ENCODE data around the gene KIRREL1.

KIRREL1 gene

GRCh38 chr1:158140764-158141192 lies 147.3 kb downstream of the KIRREL1 start:
- no peak for DNase-seq (ENCODE audit: low read depth)
- no peak for TF ChIP-seq CTCF (IDR thresholded peaks at IDR 0.05; ENCODE audit: insufficient read depth, low read depth, low read length, missing control alignments)
- H3K4me3 ChIP-seq (ENCODE audit: low read depth, low read length), result no peak overlapping the region

GRCh38 chr1:158145173-158145719 lies 151.8 kb downstream of the KIRREL1 start:
- TF ChIP-seq CTCF (IDR thresholded peaks at IDR 0.05; ENCODE audit: insufficient read depth, low read depth, low read length, missing control alignments), result no peak
- no peak for DNase-seq (ENCODE audit: low read depth)
- no peak overlapping the region for H3K4me3 ChIP-seq (ENCODE audit: low read depth, low read length)

- TF ChIP-seq CTCF (IDR thresholded peaks at IDR 0.05; ENCODE audit: insufficient read depth, low read depth, low read length, missing control alignments), result no peak
- no peak for DNase-seq (ENCODE audit: low read depth)
- H3K4me3 ChIP-seq (ENCODE audit: low read depth, low read length), result no peak overlapping the region
These were observed 152.7 kb downstream of the KIRREL1 start for GRCh38 chr1:158146165-158146564.

- no peak overlapping the region for H3K4me3 ChIP-seq (ENCODE audit: low read depth, low read length)
- TF ChIP-seq CTCF (IDR thresholded peaks at IDR 0.05; ENCODE audit: insufficient read depth, low read depth, low read length, missing control alignments), result no peak
- DNase-seq (ENCODE audit: low read depth), result no peak
These were observed 153.3 kb downstream of the KIRREL1 start for GRCh38 chr1:158146739-158147138.

- H3K4me3 ChIP-seq (ENCODE audit: low read depth, low read length), result no peak overlapping the region
- DNase-seq (ENCODE audit: low read depth), result no peak
- no peak for TF ChIP-seq CTCF (IDR thresholded peaks at IDR 0.05; ENCODE audit: insufficient read depth, low read depth, low read length, missing control alignments)
These were observed 154.0 kb downstream of the KIRREL1 start for GRCh38 chr1:158147401-158147800.

- no peak for DNase-seq (ENCODE audit: low read depth)
- TF ChIP-seq CTCF (IDR thresholded peaks at IDR 0.05; ENCODE audit: insufficient read depth, low read depth, low read length, missing control alignments), result no peak
- H3K4me3 ChIP-seq (ENCODE audit: low read depth, low read length), result no peak overlapping the region
These were observed 154.4 kb downstream of the KIRREL1 start for GRCh38 chr1:158147869-158148268.

GRCh38 chr1:158148468-158148867 lies 155.0 kb downstream of the KIRREL1 start:
- no peak overlapping the region for H3K4me3 ChIP-seq (ENCODE audit: low read depth, low read length)
- DNase-seq (ENCODE audit: low read depth), result no peak
- no peak for TF ChIP-seq CTCF (IDR thresholded peaks at IDR 0.05; ENCODE audit: insufficient read depth, low read depth, low read length, missing control alignments)

Data from GM12865 (cell line).